Astrocyte (in vitro differentiated cells and primary cell): ENCODE data around the gene CCDC60. TPM values are rescaled to one million over a fixed set of nuclear protein-coding genes. Genes with fewer than 3 reads are reported as not detected.

Source experiments
- DNase-seq: peaks from one replicate; pipeline ENCODE4 v3.0.0-alpha.2; 2010; ENCODE audit warnings: low read depth
- FAIRE-seq: peaks from 2 replicates; lab custom pipeline; 2011; peaks lifted over from hg19 to GRCh38; lab: Jason Lieb, UNC
- H2AFZ ChIP-seq: 2 replicates; pipeline ENCODE4 v1.6.0; 2012; ENCODE audit warnings: low read depth, low read length, inconsistent platforms
- H3K27ac ChIP-seq: 2 replicates; pipeline ENCODE4 v1.5.1; 2011; ENCODE audit warnings: low read depth, low read length, inconsistent platforms
- H3K27me3 ChIP-seq: 2 replicates; pipeline ENCODE4 v1.6.0; 2011; ENCODE audit warnings: low read length, inconsistent platforms; ENCODE audit not compliant: insufficient read depth
- H3K36me3 ChIP-seq: 2 replicates; pipeline ENCODE4 v1.5.1; 2011; ENCODE audit warnings: low read length, inconsistent platforms; ENCODE audit not compliant: insufficient read depth
- H3K4me1 ChIP-seq: 2 replicates; pipeline ENCODE4 v1.5.1; 2011; ENCODE audit warnings: low read length, inconsistent platforms; ENCODE audit not compliant: insufficient read depth
- H3K4me2 ChIP-seq: 2 replicates; pipeline ENCODE4 v1.6.0; 2012; ENCODE audit warnings: low read length, inconsistent platforms
- H3K4me3 ChIP-seq: 2 replicates; pipeline ENCODE4 v1.5.1; 2011; ENCODE audit warnings: low read depth, mild to moderate bottlenecking, low read length, inconsistent platforms; ENCODE audit not compliant: insufficient read depth
- H3K79me2 ChIP-seq: 2 replicates; pipeline ENCODE4 v1.6.0; 2012; ENCODE audit warnings: mild to moderate bottlenecking, low read length, inconsistent platforms; ENCODE audit not compliant: insufficient read depth
- H3K9ac ChIP-seq: 2 replicates; pipeline ENCODE4 v1.6.0; 2012; ENCODE audit warnings: mild to moderate bottlenecking, low read length, inconsistent platforms
- H3K9me3 ChIP-seq: 2 replicates; pipeline ENCODE4 v1.5.1; 2012; ENCODE audit warnings: low read depth, mild to moderate bottlenecking, low read length, inconsistent platforms; ENCODE audit not compliant: insufficient read depth
- H4K20me1 ChIP-seq: 2 replicates; pipeline ENCODE4 v1.6.0; 2012; ENCODE audit warnings: low read length, inconsistent platforms; ENCODE audit not compliant: insufficient read depth
- H3K27ac Mint-ChIP-seq: one replicate; pipeline ENCODE4 v1.8.0; 2021; ENCODE audit warnings: mild to moderate bottlenecking, mixed read lengths; ENCODE audit not compliant: unreplicated experiment
- H3K27me3 Mint-ChIP-seq: one replicate; pipeline ENCODE4 v1.8.0; 2021; ENCODE audit warnings: low read depth, mixed read lengths; ENCODE audit not compliant: unreplicated experiment
- H3K36me3 Mint-ChIP-seq: one replicate; pipeline ENCODE4 v1.8.0; 2021; ENCODE audit warnings: low read depth, mixed read lengths; ENCODE audit not compliant: unreplicated experiment
- H3K4me1 Mint-ChIP-seq: one replicate; pipeline ENCODE4 v1.8.0; 2021; ENCODE audit warnings: low read depth, mixed read lengths; ENCODE audit not compliant: unreplicated experiment
- H3K4me3 Mint-ChIP-seq: one replicate; pipeline ENCODE4 v1.8.0; 2021; ENCODE audit warnings: mild to moderate bottlenecking, moderate library complexity, mixed read lengths; ENCODE audit not compliant: unreplicated experiment
- H3K9me3 Mint-ChIP-seq: one replicate; pipeline ENCODE4 v1.8.0; 2021; ENCODE audit warnings: mild to moderate bottlenecking, mixed read lengths; ENCODE audit not compliant: unreplicated experiment
- CTCF ChIP-seq: IDR thresholded peaks from 2 replicates; pipeline ENCODE4 v1.5.1; 2011; ENCODE audit warnings: low read depth, mild to moderate bottlenecking, inconsistent platforms, low read length, moderate library complexity; ENCODE audit not compliant: insufficient read depth
- EZH2 ChIP-seq: IDR thresholded peaks from 2 replicates; pipeline ENCODE4 v1.6.1; 2012; ENCODE audit warnings: mild to moderate bottlenecking, low read length, inconsistent platforms; ENCODE audit not compliant: insufficient read depth
- total RNA-seq: library from RNA; stranded (reverse); gene quantifications from 2 replicates; pipeline ENCODE4 v1.2.1, GENCODE V29; 2021

Gene CCDC60
- total RNA-seq, 1 donor from 2014 or later: 1.7 TPM

GRCh38 chr12:119328111-119328510 lies 6.4 kb upstream of the CCDC60 start:
- no peak overlapping the region for H3K27ac Mint-ChIP-seq
- Histone ChIP-seq H2AFZ (no peak overlapping the region), H3K9me3 (peaks cover 8% of the 10 kb centered on the region), H3K4me2 (no peak overlapping the region), H3K27me3 (no peaks in the 10 kb centered on the region), H3K4me3 (no peak overlapping the region), H3K36me3 (no peaks in the 10 kb centered on the region), H3K4me1 (no peaks in the 10 kb centered on the region), H3K27ac (no peak overlapping the region), H4K20me1 (no peaks in the 10 kb centered on the region), H3K79me2 (no peaks in the 10 kb centered on the region), H3K9ac (no peak overlapping the region)
- no peak overlapping the region for H3K4me3 Mint-ChIP-seq
- H3K4me1 Mint-ChIP-seq: no peaks in the 10 kb centered on the region
- peaks cover 15% of the 10 kb centered on the region for H3K27me3 Mint-ChIP-seq
- no peak for TF ChIP-seq CTCF
- no peak for TF ChIP-seq EZH2
- H3K36me3 Mint-ChIP-seq: no peaks in the 10 kb centered on the region
- FAIRE-seq (no peak), DNase-seq (no peak)
- no peaks in the 10 kb centered on the region for H3K9me3 Mint-ChIP-seq

- Histone ChIP-seq H3K36me3 (no peaks in the 10 kb centered on the region), H4K20me1 (no peaks in the 10 kb centered on the region), H3K4me3 (no peak overlapping the region), H3K4me1 (no peaks in the 10 kb centered on the region), H2AFZ (no peak overlapping the region), H3K9ac (no peak overlapping the region), H3K79me2 (no peaks in the 10 kb centered on the region), H3K27me3 (no peaks in the 10 kb centered on the region), H3K9me3 (no peaks in the 10 kb centered on the region), H3K4me2 (no peak overlapping the region), H3K27ac (no peak overlapping the region)
- H3K36me3 Mint-ChIP-seq: no peaks in the 10 kb centered on the region
- no peak for DNase-seq
- FAIRE-seq: no peak
- TF ChIP-seq CTCF (no peak), EZH2 (no peak)
- peaks cover 33% of the 10 kb centered on the region for H3K27me3 Mint-ChIP-seq
- H3K4me1 Mint-ChIP-seq: no peaks in the 10 kb centered on the region
- no peak overlapping the region for H3K4me3 Mint-ChIP-seq
- H3K27ac Mint-ChIP-seq: no peak overlapping the region
- no peaks in the 10 kb centered on the region for H3K9me3 Mint-ChIP-seq
These were observed 4.2 kb downstream of the CCDC60 start for GRCh38 chr12:119338593-119339363.

GRCh38 chr12:119340578-119340977 lies 6.0 kb downstream of the CCDC60 start:
- Mint-ChIP-seq H3K27me3 (peaks cover 37% of the 10 kb centered on the region), H3K4me3 (no peak overlapping the region), H3K27ac (no peak overlapping the region), H3K36me3 (no peaks in the 10 kb centered on the region), H3K9me3 (no peaks in the 10 kb centered on the region), H3K4me1 (no peaks in the 10 kb centered on the region)
- H3K36me3 ChIP-seq: no peaks in the 10 kb centered on the region
- no peak for DNase-seq
- no peaks in the 10 kb centered on the region for H3K9me3 ChIP-seq
- H4K20me1 ChIP-seq: no peaks in the 10 kb centered on the region
- no peak overlapping the region for H3K27ac ChIP-seq
- no peaks in the 10 kb centered on the region for H3K4me1 ChIP-seq
- FAIRE-seq: no peak
- no peaks in the 10 kb centered on the region for H3K79me2 ChIP-seq
- H2AFZ ChIP-seq: no peak overlapping the region
- no peak for TF ChIP-seq CTCF
- TF ChIP-seq EZH2: no peak
- H3K9ac ChIP-seq: no peak overlapping the region
- H3K4me3 ChIP-seq: no peak overlapping the region
- H3K27me3 ChIP-seq: no peaks in the 10 kb centered on the region
- H3K4me2 ChIP-seq: no peak overlapping the region
